ENCODE data around the gene NPTXR. TPM values are rescaled to one million over a fixed set of nuclear protein-coding genes. Genes with fewer than 3 reads are reported as not detected.

Gene NPTXR
- total RNA-seq, 1 experiment from 2014 or later = 12.8 TPM

- ChIA-PET RAD21 (ENCODE audit: low non-redundant PET in 1 of 2, low total read pairs in 2 of 2, uncharacterized antibody in 2 of 2, unreplicated experiment in 2 of 2) (no interaction called here), POLR2A (interaction anchor here (0.9 kb wide), 1 partner anchor 83 kb away, joined by 3 read pairs; no protein-coding TSS in a partner anchor)
- no peak for ATAC-seq
Observed at GRCh38 chr22:38770257-38770949, 73.4 kb downstream of the NPTXR start.

More at GRCh38 chr22:38770257-38770949, 73.4 kb downstream of the NPTXR start:
- DNase-seq (ENCODE audit: low read depth, low spot score) = no peak
- no peaks in the 10 kb centered on the region for H3K36me3 ChIP-seq (ENCODE audit: control insufficient read depth in 1 of 2, insufficient read depth in 2 of 2, low read length in 2 of 2)
- H3K9ac ChIP-seq (ENCODE audit: low read length) = no peak overlapping the region
- CTCF ChIA-PET = interaction anchor here (1.7 to 2.4 kb wide), 2 partner anchors 100 to 154 kb away, joined by 9 to 26 read pairs; no protein-coding TSS in a partner anchor
- no peak overlapping the region for H2AFZ ChIP-seq (ENCODE audit: low read depth, low read length, poor library complexity, severe bottlenecking)
- no peaks in the 10 kb centered on the region for H3K9me2 ChIP-seq (ENCODE audit: insufficient read depth)
- TF ChIP-seq ATF3 (IDR thresholded peaks at IDR 0.05) (no peak), CEBPB (IDR thresholded peaks at IDR 0.05; ENCODE audit: low read depth) (no peak), ZBTB33 (IDR thresholded peaks at IDR 0.05; ENCODE audit: extremely low read depth, insufficient replicate concordance, low read length) (no peak), EGR1 (IDR thresholded peaks at IDR 0.05; ENCODE audit: low read depth) (no peak), ELF1 (IDR thresholded peaks at IDR 0.05; ENCODE audit: borderline replicate concordance, low read depth) (no peak), SP1 (IDR thresholded peaks at IDR 0.05; ENCODE audit: low read depth) (no peak), YY1 (IDR thresholded peaks at IDR 0.05; ENCODE audit: extremely low read depth, insufficient replicate concordance, low read depth, low read length) (no peak), JUND (IDR thresholded peaks at IDR 0.05) (no peak), CBX3 (IDR thresholded peaks at IDR 0.05; ENCODE audit: low read depth) (no peak), SRF (IDR thresholded peaks at IDR 0.05; ENCODE audit: low read depth) (no peak), EZH2 (IDR thresholded peaks at IDR 0.05) (no peak), TCF7L2 (IDR thresholded peaks at IDR 0.05; ENCODE audit: borderline replicate concordance, extremely low read depth, insufficient read depth, insufficient read length) (no peak), ZFX (IDR thresholded peaks at IDR 0.05) (no peak), EZH2phosphoT487 (IDR thresholded peaks at IDR 0.05; ENCODE audit: borderline replicate concordance) (no peak), SIN3A (IDR thresholded peaks at IDR 0.05; ENCODE audit: low read depth) (no peak), POLR2AphosphoS5 (IDR thresholded peaks at IDR 0.05; ENCODE audit: low read depth, low read length) (no peak), MAX (IDR thresholded peaks at IDR 0.05) (no peak), POLR2A (IDR thresholded peaks at IDR 0.05; ENCODE audit: borderline replicate concordance, extremely low read depth, insufficient read depth, insufficient read length) (no peak)
- TF ChIP-seq, protein P1, sequence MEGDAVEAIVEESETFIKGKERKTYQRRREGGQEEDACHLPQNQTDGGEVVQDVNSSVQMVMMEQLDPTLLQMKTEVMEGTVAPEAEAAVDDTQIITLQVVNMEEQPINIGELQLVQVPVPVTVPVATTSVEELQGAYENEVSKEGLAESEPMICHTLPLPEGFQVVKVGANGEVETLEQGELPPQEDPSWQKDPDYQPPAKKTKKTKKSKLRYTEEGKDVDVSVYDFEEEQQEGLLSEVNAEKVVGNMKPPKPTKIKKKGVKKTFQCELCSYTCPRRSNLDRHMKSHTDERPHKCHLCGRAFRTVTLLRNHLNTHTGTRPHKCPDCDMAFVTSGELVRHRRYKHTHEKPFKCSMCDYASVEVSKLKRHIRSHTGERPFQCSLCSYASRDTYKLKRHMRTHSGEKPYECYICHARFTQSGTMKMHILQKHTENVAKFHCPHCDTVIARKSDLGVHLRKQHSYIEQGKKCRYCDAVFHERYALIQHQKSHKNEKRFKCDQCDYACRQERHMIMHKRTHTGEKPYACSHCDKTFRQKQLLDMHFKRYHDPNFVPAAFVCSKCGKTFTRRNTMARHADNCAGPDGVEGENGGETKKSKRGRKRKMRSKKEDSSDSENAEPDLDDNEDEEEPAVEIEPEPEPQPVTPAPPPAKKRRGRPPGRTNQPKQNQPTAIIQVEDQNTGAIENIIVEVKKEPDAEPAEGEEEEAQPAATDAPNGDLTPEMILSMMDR (IDR thresholded peaks at IDR 0.05 in 2 of 3, conservative IDR thresholded peaks at IDR 0.05 in 1 of 3; ENCODE audit: borderline replicate concordance in 1 of 3, insufficient read depth in 1 of 3, low read depth in 2 of 3, low read length in 2 of 3) = no peak
- no peaks in the 10 kb centered on the region for H4K20me1 ChIP-seq (ENCODE audit: insufficient read depth)
- H3K9me3 ChIP-seq (ENCODE audit: control insufficient read depth in 1 of 2, insufficient read depth in 1 of 2, low read depth in 1 of 2, low read length in 2 of 2) = no peaks in the 10 kb centered on the region
- no TSS peak for BruUV-seq (replicated peaks)
- peaks cover 10 to 19% of the 10 kb centered on the region in 2 experiments for H3K4me1 ChIP-seq (ENCODE audit: control insufficient read depth in 1 of 2, insufficient read depth in 2 of 2, low read length in 2 of 2)
- no peak overlapping the region for H3K27ac ChIP-seq (ENCODE audit: low read depth, low read length)
- intact Hi-C loops (cut with micrococcal nuclease) = no loop called here
- no peaks in the 10 kb centered on the region for H3K79me2 ChIP-seq (ENCODE audit: insufficient read depth, low read length)
- H3K27me3 ChIP-seq (ENCODE audit: insufficient read depth, low read length) = no peaks in the 10 kb centered on the region
- H3K4me3 ChIP-seq (replicated peaks in 1 of 2; ENCODE audit: low read depth in 1 of 2, low read length in 2 of 2) = no peak overlapping the region
- no peak overlapping the region for H3K4me2 ChIP-seq (ENCODE audit: low read length)

All from HCT116 (cell line).